Fibroblast of lung (primary cell): ENCODE measurements around the gene CFC1.
"Not testable (repeated sequence)": the region's sequence is repeated elsewhere in the genome, so short reads cannot be mapped to it uniquely, and the experiment has no call there.

ENCODE experiments used
- CTCF ChIP-seq, 2 donors: IDR thresholded peaks in 1 of 2; conservative IDR thresholded peaks in 1 of 2; 1 replicate in 1 of 2; 2 replicates in 1 of 2; pipeline ENCODE4 v1.5.1; 2011 to 2012; ENCODE audit warnings: low read length in 2 of 2, control low read depth in 1 of 2, inconsistent platforms in 1 of 2, low read depth in 1 of 2, mild to moderate bottlenecking in 1 of 2
- EZH2 ChIP-seq: IDR thresholded peaks from 2 replicates; pipeline ENCODE4 v1.5.1; 2012; ENCODE audit warnings: low read length, control low read depth, mild to moderate bottlenecking; ENCODE audit errors: missing control alignments

GRCh38 chr2:130574230-130574629 is 25.1 kb downstream of the CFC1 start:
- not testable (repeated sequence) for TF ChIP-seq EZH2; CTCF (conservative IDR thresholded peaks at IDR 0.05 in 1 of 2, IDR thresholded peaks at IDR 0.05 in 1 of 2; ENCODE audit: low read depth in 1 of 2, low read length in 2 of 2)
